Glutamatergic neuron (in vitro differentiated cells): Measurements from ENCODE around the gene SKIL. TPM values are rescaled to one million over a fixed set of nuclear protein-coding genes. Genes with fewer than 3 reads are reported as not detected.

Experiments used
- DNase-seq: peaks from one replicate; pipeline ENCODE4 v3.0.0; 2022
- H3K27ac Mint-ChIP-seq: one replicate; pipeline ENCODE4 v1.8.0; 2020; ENCODE audit warnings: mild to moderate bottlenecking, mixed read lengths, inconsistent platforms; ENCODE audit not compliant: unreplicated experiment
- H3K27me3 Mint-ChIP-seq: one replicate; pipeline ENCODE4 v1.8.0; 2020; ENCODE audit warnings: mild to moderate bottlenecking, moderate library complexity, mixed read lengths, inconsistent platforms; ENCODE audit not compliant: unreplicated experiment
- H3K36me3 Mint-ChIP-seq: one replicate; pipeline ENCODE4 v1.8.0; 2020; ENCODE audit warnings: mild to moderate bottlenecking, mixed read lengths, inconsistent platforms; ENCODE audit not compliant: unreplicated experiment
- H3K4me1 Mint-ChIP-seq: one replicate; pipeline ENCODE4 v1.8.0; 2020; ENCODE audit warnings: mild to moderate bottlenecking, low read depth, mixed read lengths, inconsistent platforms; ENCODE audit not compliant: unreplicated experiment
- H3K4me3 Mint-ChIP-seq: one replicate; pipeline ENCODE4 v1.8.0; 2020; ENCODE audit warnings: mild to moderate bottlenecking, mixed read lengths, inconsistent platforms; ENCODE audit not compliant: unreplicated experiment
- H3K9me3 Mint-ChIP-seq: one replicate; pipeline ENCODE4 v1.8.0; 2020; ENCODE audit warnings: mild to moderate bottlenecking, moderate library complexity, mixed read lengths, inconsistent platforms; ENCODE audit not compliant: unreplicated experiment
- total RNA-seq: library from RNA; stranded (reverse); fragmentation: NEBNext Ultra II Directional; extraction: Animal tissue kit (Norgen Biotek cat#: 25700); gene quantifications from one replicate; pipeline ENCODE4 v1.2.1, GENCODE V29; 2021; ENCODE audit not compliant: unreplicated experiment
- TF ChIP-seq, protein P1 (sequence below): fragments of 200-600 bp; sonication (generic); IDR thresholded peaks from one replicate; pipeline ENCODE4 v1.5.0; 2021; ENCODE audit not compliant: partially characterized antibody, unreplicated experiment

SKIL gene
- total RNA-seq, 1 donor from 2014 or later: 52.3 TPM

GRCh38 chr3:170424879-170425278, 67.4 kb downstream of the SKIL start:
- H3K27me3 Mint-ChIP-seq: peaks cover 3% of the 10 kb centered on the region
- DNase-seq: no peak
- H3K27ac Mint-ChIP-seq: no peak overlapping the region
- no peak overlapping the region for H3K4me3 Mint-ChIP-seq
- TF ChIP-seq, protein P1, sequence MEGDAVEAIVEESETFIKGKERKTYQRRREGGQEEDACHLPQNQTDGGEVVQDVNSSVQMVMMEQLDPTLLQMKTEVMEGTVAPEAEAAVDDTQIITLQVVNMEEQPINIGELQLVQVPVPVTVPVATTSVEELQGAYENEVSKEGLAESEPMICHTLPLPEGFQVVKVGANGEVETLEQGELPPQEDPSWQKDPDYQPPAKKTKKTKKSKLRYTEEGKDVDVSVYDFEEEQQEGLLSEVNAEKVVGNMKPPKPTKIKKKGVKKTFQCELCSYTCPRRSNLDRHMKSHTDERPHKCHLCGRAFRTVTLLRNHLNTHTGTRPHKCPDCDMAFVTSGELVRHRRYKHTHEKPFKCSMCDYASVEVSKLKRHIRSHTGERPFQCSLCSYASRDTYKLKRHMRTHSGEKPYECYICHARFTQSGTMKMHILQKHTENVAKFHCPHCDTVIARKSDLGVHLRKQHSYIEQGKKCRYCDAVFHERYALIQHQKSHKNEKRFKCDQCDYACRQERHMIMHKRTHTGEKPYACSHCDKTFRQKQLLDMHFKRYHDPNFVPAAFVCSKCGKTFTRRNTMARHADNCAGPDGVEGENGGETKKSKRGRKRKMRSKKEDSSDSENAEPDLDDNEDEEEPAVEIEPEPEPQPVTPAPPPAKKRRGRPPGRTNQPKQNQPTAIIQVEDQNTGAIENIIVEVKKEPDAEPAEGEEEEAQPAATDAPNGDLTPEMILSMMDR: no peak
- no peaks in the 10 kb centered on the region for H3K36me3 Mint-ChIP-seq
- peaks cover 2% of the 10 kb centered on the region for H3K9me3 Mint-ChIP-seq
- H3K4me1 Mint-ChIP-seq: no peaks in the 10 kb centered on the region

- Mint-ChIP-seq H3K27ac (no peak overlapping the region), H3K4me1 (no peaks in the 10 kb centered on the region), H3K4me3 (no peak overlapping the region), H3K36me3 (no peaks in the 10 kb centered on the region), H3K27me3 (peaks cover 3% of the 10 kb centered on the region), H3K9me3 (peaks cover 2% of the 10 kb centered on the region)
- DNase-seq: no peak
- TF ChIP-seq, protein P1: no peak
These were observed 68.2 kb downstream of the SKIL start for GRCh38 chr3:170425491-170426239.

DNA sequence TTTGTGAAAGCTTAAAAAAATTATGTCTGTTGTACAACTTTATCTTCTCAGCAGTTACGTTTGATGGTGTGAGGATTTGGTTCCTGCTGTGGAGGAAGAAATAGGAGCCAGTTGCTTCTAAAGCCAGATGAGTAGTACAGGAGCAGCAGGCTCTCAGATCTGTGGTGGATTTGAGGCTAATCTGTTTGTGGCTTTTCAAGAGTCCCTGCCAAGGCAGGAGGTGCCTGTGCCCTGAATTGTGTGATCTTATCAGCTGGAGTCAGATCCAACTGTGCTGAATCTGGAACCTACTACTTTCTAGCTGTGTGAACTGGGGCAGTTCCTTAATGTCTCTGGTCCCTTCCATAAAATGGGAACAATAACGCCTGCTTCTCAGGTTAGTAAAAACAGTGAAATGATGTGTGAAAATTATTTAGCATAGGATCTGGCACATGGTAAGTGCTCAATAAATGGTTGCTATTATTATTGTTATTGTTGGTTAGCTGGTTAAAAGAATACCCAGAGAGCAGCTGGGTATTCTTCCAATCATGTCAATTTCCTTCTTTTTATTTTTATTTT, 68.8 kb downstream of the SKIL start:
- no peaks in the 10 kb centered on the region for H3K36me3 Mint-ChIP-seq
- H3K27ac Mint-ChIP-seq: no peak overlapping the region
- H3K4me3 Mint-ChIP-seq: no peak overlapping the region

GRCh38 chr3:170428095-170428494, 70.6 kb downstream of the SKIL start:
- H3K36me3 Mint-ChIP-seq: no peaks in the 10 kb centered on the region
- no peaks in the 10 kb centered on the region for H3K4me1 Mint-ChIP-seq
- H3K27ac Mint-ChIP-seq: no peak overlapping the region
- H3K4me3 Mint-ChIP-seq: no peak overlapping the region
- peaks cover 2% of the 10 kb centered on the region for H3K9me3 Mint-ChIP-seq
- TF ChIP-seq, protein P1: no peak
- H3K27me3 Mint-ChIP-seq: no peaks in the 10 kb centered on the region
- DNase-seq: no peak

More for the DNA sequence above, 68.8 kb downstream of the SKIL start:
- Mint-ChIP-seq H3K4me1 (no peaks in the 10 kb centered on the region), H3K9me3 (peaks cover 2% of the 10 kb centered on the region), H3K27me3 (peaks cover under 1% of the 10 kb centered on the region)
- TF ChIP-seq, protein P1: no peak
- DNase-seq: no peak

- Mint-ChIP-seq H3K27ac (no peak overlapping the region), H3K36me3 (no peaks in the 10 kb centered on the region), H3K9me3 (peaks cover 2% of the 10 kb centered on the region), H3K4me1 (no peaks in the 10 kb centered on the region), H3K27me3 (no peaks in the 10 kb centered on the region), H3K4me3 (no peak overlapping the region)
- TF ChIP-seq, protein P1: no peak
- no peak for DNase-seq
These were observed 71.5 kb downstream of the SKIL start for GRCh38 chr3:170429050-170429449.
